Lower leg skin (tissue), 3 donors: Measurements from ENCODE around the gene AMIGO3.

Source experiments
- CTCF ChIP-seq, 3 donors: fragments of 450-650 bp; IDR thresholded peaks; one replicate each; pipeline ENCODE4 v1.5.1; 2016; ENCODE audit warnings: antibody characterized with exemption in 3 of 3, mild to moderate bottlenecking in 3 of 3, moderate library complexity in 2 of 3
- POLR2A ChIP-seq, 2 donors: fragments of 450-650 bp; IDR thresholded peaks; one replicate each; pipeline ENCODE4 v1.6.1; 2016 to 2017; ENCODE audit warnings: antibody characterized with exemption in 2 of 2, mild to moderate bottlenecking in 1 of 2, moderate library complexity in 1 of 2

- no peak for TF ChIP-seq CTCF (IDR thresholded peaks at IDR 0.05)
- TF ChIP-seq POLR2A (IDR thresholded peaks at IDR 0.05) = no peak
These were observed 6.6 kb upstream of the AMIGO3 start for GRCh38 chr3:49725906-49726681.
